HG03575 (cell line): ENCODE data around the gene MT1B.

ENCODE experiments used
- ATAC-seq: cut with Tn5 transposase; IDR thresholded peaks from one replicate; pipeline ENCODE4 v1.9.1; 2021; ENCODE audit not compliant: unreplicated experiment, insufficient number of reproducible peaks, low FRiP score; ENCODE audit errors: extremely low read depth

Gene MT1B

GRCh38 chr16:56679078-56679730 is 27.5 kb downstream of the MT1B start:
- no peak for ATAC-seq

DNA sequence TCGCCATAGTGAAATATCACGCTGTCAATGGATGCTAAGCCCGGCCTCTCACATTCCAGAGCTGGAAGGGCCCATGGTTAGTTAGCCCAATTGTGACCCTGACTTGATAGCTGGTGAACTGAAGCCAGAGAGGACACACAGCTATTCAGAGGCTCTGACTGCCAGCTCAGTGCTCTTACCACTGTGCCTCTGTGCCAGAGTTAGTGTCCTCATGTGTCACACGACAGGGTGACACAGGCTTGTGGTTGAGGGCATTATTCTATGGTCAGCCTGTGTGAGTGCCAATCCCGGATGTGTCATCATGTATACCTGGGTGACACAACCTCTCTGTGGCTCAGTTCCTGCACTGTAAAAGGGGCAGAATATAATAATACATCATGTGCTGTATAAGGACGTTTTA is 28.1 kb downstream of the MT1B start:
- no peak for ATAC-seq

DNA sequence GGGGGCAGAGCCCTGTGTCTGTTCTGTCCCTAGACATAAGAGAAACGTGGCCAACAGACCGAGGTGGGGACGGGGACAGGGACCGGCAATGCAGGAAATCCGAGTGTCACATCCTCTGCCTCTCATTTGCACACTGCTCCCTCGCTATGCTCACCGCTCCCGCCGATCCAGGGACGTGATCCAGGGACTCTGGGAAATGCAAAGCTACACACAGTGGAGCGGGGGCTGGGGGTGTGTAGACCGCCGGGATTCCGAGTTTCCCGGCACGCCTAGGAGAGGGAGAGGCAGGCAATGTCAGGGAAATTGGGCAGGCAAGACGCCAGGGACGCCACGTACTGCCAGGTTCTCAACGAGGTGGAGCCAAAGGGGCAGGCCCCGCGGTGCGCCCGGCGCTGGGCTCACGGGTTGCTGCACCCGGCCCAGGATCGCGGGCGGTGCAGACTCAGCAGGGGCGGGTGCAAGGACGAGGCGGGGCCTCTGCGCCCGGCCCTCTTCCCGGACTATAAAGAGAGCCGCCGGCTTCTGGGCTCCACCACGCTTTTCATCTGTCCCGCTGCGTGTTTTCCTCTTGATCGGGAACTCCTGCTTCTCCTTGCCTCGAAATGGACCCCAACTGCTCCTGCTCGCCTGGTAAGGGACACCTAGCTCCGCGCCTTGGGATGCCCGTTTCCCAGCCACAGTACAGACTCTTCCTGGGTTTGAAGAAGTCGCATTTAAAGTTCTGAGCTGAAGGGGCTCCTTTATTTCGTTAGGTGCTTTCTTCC is 30.4 kb downstream of the MT1B start, which contains the start of gene MT1X:
Gene MT1X (plus strand): TSS at position 532 of the 764 bp plus-strand sequence. CDS start 71 bp downstream, at position 603.
- ATAC-seq: peak; percentile 63

DNA sequence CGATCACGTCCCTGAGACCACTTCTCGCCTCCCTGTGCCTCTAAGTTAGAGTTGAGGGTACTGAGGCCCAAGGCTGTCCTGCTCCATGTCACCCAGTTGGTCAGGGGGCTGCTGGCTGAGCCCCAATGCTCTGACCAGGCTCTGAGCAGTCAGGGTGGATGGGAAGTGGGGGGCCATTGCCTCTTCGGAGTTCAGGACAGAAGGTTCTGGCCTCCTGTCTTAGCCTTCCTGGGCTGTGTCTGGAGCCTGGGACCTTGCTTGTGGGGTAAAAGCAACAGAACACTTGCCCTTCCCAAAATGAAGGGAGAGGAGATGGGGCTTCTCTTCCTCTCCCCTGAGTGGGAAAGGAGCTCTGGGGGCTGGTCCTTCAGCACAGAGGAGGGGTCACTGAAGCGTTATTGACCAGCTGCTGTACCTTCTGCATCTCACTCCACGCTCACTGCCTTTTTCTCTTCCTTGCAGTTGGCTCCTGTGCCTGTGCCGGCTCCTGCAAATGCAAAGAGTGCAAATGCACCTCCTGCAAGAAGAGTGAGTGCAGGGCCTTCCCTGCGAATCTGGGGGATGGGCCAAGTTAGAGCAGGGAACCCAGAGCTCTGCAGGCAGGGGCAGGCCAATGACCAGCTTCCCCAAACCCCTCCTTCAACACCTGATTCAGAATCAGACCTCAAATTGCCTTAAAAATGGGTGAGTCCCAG is 31.2 kb downstream of the MT1B start:
- no peak for ATAC-seq

DNA sequence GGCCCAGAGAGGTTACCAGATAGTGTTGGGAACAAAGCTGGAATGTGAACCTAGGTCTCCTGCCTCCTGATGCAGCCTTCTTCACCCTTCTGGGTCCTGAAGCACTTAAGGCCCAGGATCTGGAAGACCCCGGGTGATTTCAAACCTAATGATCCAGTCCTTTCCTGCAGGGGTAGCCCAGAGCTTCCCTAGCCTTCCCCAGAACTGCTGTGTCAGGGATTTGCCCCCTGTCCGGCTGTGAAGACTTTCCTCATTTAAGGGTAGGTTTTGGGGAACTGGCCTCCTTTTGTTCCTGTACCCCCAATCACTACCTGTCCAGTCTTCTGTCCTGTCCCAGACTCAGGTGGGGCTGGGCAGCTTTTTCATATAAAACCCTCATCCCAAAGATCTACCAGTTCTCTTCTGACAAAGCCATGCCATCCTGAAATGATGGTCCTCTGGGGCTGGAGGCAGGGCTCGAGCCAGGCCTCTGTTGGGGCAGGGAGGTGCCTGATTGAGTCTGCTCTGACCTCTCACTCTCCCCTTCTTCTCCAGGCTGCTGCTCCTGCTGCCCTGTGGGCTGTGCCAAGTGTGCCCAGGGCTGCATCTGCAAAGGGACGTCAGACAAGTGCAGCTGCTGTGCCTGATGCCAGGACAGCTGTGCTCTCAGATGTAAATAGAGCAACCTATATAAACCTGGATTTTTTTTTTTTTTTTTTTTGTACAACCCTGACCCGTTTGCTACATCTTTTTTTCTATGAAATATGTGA is 31.9 kb downstream of the MT1B start:
- no peak for ATAC-seq

- ATAC-seq: no peak
Measured at GRCh38 chr16:56684256-56684925, 32.7 kb downstream of the MT1B start.

GRCh38 chr16:56684926-56685590 is 33.4 kb downstream of the MT1B start:
- ATAC-seq: no peak

GRCh38 chr16:56686758-56687157 is 35.1 kb downstream of the MT1B start:
- ATAC-seq: no peak

- ATAC-seq: no peak
Measured at GRCh38 chr16:56688762-56689161, 37.1 kb downstream of the MT1B start.

- no peak for ATAC-seq
Measured at GRCh38 chr16:56689171-56689570, 37.5 kb downstream of the MT1B start.

DNA sequence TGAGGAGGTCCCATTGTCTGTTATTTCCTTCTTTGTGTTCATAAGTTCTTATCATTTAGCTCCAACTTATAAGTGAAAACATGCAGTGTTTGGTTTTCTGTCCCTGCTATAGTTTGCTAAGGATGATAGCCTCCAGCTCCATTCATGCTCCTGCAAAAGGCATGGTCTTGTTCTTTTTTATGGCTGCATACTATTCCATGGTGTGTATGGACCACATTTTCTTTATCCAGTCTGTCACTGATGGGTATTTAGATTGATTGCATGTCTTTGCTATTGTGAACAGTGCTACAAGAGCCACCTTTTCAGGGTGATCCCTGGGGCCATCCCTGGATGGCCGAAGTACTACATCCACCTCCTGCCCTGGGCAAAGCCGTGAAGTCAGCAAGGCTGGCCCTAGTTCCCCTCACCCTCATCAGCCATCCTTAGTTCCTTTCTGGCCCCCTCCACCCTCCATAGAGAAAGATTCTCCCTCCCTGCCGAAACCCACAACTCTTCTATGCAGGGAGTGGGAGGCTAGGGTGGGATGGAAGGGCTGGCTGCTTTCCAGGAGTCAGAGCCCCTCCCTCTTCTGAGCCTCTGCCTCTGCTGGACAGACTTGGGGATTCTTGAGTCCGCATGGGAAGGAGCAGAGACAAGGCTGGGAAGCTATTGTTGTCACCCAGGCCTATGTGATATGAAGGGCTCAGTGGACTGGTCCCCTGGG is 38.9 kb downstream of the MT1B start:
- no peak for ATAC-seq

DNA sequence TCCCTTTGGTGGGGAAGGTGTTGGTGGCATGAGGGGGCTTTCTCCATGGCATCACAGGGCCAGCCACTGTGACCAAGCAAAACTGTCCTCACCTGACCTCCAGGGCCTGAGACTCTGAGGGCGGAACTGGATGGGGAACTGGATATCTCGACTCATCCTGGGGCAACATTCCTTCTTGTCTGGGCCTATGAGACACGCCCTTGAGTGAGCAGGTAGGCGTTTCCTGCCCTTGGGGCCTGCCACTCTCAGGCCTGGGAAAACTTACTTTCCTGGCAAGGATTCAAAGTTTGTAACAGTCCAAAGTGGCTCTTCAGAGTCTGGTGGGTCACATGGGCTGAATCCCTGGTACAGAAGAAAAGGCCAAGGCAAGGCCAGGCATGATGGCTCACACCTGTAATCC is 40.2 kb downstream of the MT1B start:
- no peak for ATAC-seq

DNA sequence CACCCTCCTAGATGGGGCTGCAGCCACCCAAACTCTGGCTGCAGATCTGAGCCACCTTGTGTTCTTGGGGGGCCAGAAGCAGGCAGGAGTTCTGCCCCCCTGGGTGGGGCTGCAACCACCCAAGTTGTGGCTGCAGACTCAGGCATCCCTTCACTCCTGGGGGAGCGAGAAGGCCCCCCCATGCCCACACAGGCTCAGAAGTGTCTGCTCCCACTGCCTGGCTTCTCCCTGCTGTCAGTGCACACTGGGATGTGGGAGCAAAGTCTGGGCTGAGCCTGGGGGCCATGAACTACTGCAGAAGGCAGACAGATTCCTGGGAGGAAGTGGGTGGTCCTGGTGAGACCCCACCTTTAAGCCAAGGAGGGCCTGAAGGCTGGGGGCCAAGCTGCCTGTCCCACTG is 43.6 kb downstream of the MT1B start:
- no peak for ATAC-seq

- ATAC-seq: no peak
Measured at GRCh38 chr16:56697456-56698155, 45.9 kb downstream of the MT1B start.

GRCh38 chr16:56700195-56700594 is 48.5 kb downstream of the MT1B start:
- no peak for ATAC-seq

DNA sequence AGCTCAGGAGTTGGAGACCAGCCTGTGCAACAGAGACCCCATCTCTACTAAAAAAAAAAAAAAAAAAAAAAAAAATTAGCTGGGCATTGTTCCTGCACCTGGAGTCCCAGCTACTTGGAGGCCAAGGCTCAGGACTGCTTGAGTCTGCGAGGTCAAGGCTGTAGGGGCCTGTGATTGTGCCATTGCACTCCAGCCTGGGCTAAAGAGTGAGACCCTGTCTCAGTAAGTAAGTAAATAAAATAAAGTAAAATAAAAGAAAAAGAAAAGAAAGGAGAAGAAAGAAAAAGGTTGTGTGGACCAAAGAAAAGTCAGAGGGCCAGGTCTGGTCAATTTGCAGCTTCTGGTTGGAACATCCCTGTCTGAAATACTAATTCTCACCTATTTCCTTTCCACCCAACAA is 48.9 kb downstream of the MT1B start:
- no peak for ATAC-seq

DNA sequence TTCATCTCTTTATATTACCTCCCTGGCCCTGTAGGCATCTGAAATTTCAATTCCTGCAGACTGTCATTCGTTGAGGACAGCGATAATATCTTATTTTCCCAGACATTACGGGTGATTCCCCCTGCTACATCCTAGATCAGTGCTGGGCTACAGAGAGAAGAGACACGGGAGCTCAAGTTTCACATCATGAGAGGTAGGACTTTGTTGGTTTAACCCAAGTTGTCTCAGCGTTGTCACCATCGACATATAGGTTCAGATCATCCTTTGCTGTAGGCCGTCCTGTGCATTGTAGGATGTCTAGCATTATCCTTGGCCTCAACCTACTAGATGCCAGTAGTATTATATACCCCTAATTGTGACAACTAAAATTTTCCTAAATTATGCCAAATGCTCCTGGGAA is 49.8 kb downstream of the MT1B start:
- no peak for ATAC-seq
